Brain microvascular endothelial cell (primary cell): Measurements from ENCODE around the gene TMEM190.

Source experiments
- DNase-seq: peaks from one replicate; pipeline ENCODE4 v3.0.0-alpha.2; 2020
- H3K27ac ChIP-seq: fragments of 250-450 bp; sonication (Bioruptor Pico); 2 replicates; pipeline ENCODE4 v1.5.1; 2020; ENCODE audit warnings: mild to moderate bottlenecking, moderate library complexity
- H3K27me3 ChIP-seq: fragments of 250-450 bp; sonication (Bioruptor Pico); replicated peaks from 2 replicates; pipeline ENCODE4 v1.5.1; 2020; ENCODE audit warnings: mild to moderate bottlenecking
- H3K36me3 ChIP-seq: fragments of 250-450 bp; sonication (Bioruptor Pico); replicated peaks from 2 replicates; pipeline ENCODE4 v1.5.1; 2020; ENCODE audit warnings: mild to moderate bottlenecking
- H3K4me3 ChIP-seq: 2 replicates; pipeline ENCODE4 v1.5.1; 2011; ENCODE audit warnings: low read depth, mild to moderate bottlenecking, control low read depth, low read length, moderate library complexity
- CTCF ChIP-seq: IDR thresholded peaks from 2 replicates; pipeline ENCODE4 v1.5.1; 2011; ENCODE audit warnings: low read depth, mild to moderate bottlenecking, moderate library complexity, low read length, control low read depth, inconsistent platforms; ENCODE audit errors: missing control alignments
- in situ Hi-C: cut with HindIII; loops from 2 replicates; pipeline ENCODE4 v1.10.0; 2017; ENCODE audit warnings: low sequenced_read_pairs, low pct_ligation_motif_present

The TMEM190 gene

GRCh38 chr19:55354698-55355212 lies 21.9 kb upstream of the TMEM190 start, which contains the start of gene COX6B2:
COX6B2 (minus strand) TSS chr19:55354719; CDS start chr19:55354521, 198 bp downstream.
- Histone ChIP-seq H3K4me3 (peak within 1 kb of the TSS; percentile 49), H3K36me3 (no peaks in the 10 kb centered on the region), H3K27ac (no peak within 1 kb of the TSS), H3K27me3 (peaks cover 23% of the 10 kb centered on the region)
- TF ChIP-seq CTCF, result no peak
- in situ Hi-C loops, result no loop called here
- no peak for DNase-seq

- Histone ChIP-seq H3K36me3 (no peaks in the 10 kb centered on the region), H3K27ac (no peak overlapping the region), H3K4me3 (no peak overlapping the region), H3K27me3 (peaks cover 23% of the 10 kb centered on the region)
- no peak for DNase-seq
- no peak for TF ChIP-seq CTCF
- in situ Hi-C loops, result no loop called here
Measured at GRCh38 chr19:55355213-55355821, 21.3 kb upstream of the TMEM190 start.

GRCh38 chr19:55358493-55358892 lies 18.1 kb upstream of the TMEM190 start:
- no peak for DNase-seq
- Histone ChIP-seq H3K4me3 (no peak overlapping the region), H3K27me3 (peaks cover 10% of the 10 kb centered on the region), H3K36me3 (no peaks in the 10 kb centered on the region), H3K27ac (no peak overlapping the region)
- TF ChIP-seq CTCF, result no peak
- in situ Hi-C loops, result no loop called here

GRCh38 chr19:55358943-55359908 lies 17.4 kb upstream of the TMEM190 start:
- Histone ChIP-seq H3K27me3 (peaks cover 7% of the 10 kb centered on the region), H3K4me3 (no peak overlapping the region), H3K36me3 (no peaks in the 10 kb centered on the region), H3K27ac (no peak overlapping the region)
- no peak for DNase-seq
- TF ChIP-seq CTCF, result no peak
- in situ Hi-C loops, result no loop called here

GRCh38 chr19:55360902-55361301 lies 15.7 kb upstream of the TMEM190 start:
- no peak for TF ChIP-seq CTCF
- in situ Hi-C loops, result no loop called here
- Histone ChIP-seq H3K27me3 (peaks cover 2% of the 10 kb centered on the region), H3K27ac (no peak overlapping the region), H3K4me3 (no peak overlapping the region), H3K36me3 (no peaks in the 10 kb centered on the region)
- DNase-seq, result no peak
